IMR-90 (cell line): Measurements from ENCODE around the gene PLXND1. TPM values are rescaled to one million over a fixed set of nuclear protein-coding genes. Genes with fewer than 3 reads are reported as not detected.
A peak's percentile ranks its signal among the peaks of the same experiment; 100 is the strongest.

Experiments
- ATAC-seq: fragments of 200-7000 bp; cut with Tn5 transposase; 2 replicates; pipeline ENCODE4 v1.9.1; 2020; ENCODE audit warnings: low read depth, mild to moderate bottlenecking, moderate library complexity
- BruUV-seq: library from RNA; stranded (reverse); fragments of 400-500 nt; replicated peaks from 2 replicates; lab custom pipeline; 2021; lab: Mats Ljungman, UMichigan
- CTCF ChIA-PET: fragments of 300-600 bp; formaldehyde crosslinking; extraction: SDS; loops from one replicate; lab custom pipeline; 2021; ENCODE audit warnings: antibody characterized with exemption; lab: Yijun Ruan, JAX
- POLR2A ChIA-PET: fragments of 300-600 bp; sonication (Branson Sonifier 250); formaldehyde crosslinking; loops from one replicate; lab custom pipeline; 2022; ENCODE audit warnings: antibody characterized with exemption; ENCODE audit not compliant: unreplicated experiment; lab: Charles Lee
- DNase-seq: peaks from one replicate; pipeline ENCODE4 v3.0.0; 2013
- H2AFZ ChIP-seq: replicated peaks from 2 replicates; pipeline ENCODE3; 2013; ENCODE audit warnings: low read length, mild to moderate bottlenecking; ENCODE audit not compliant: poor library complexity
- H2AK5ac ChIP-seq: 2 replicates; pipeline ENCODE4 v1.6.1; 2013; ENCODE audit warnings: low read depth, low read length, inconsistent platforms
- H2AK9ac ChIP-seq: replicated peaks from 2 replicates; pipeline ENCODE3; 2013; ENCODE audit warnings: mild to moderate bottlenecking, low read depth, low read length, moderate library complexity; ENCODE audit not compliant: poor library complexity
- H2BK120ac ChIP-seq: 2 replicates; pipeline ENCODE4 v1.6.1; 2013; ENCODE audit warnings: low read depth, low read length, inconsistent platforms
- H2BK15ac ChIP-seq: 3 replicates; pipeline ENCODE4 v1.6.1; 2013; ENCODE audit warnings: low read depth, low read length, inconsistent platforms
- H2BK20ac ChIP-seq: 2 replicates; pipeline ENCODE4 v1.6.1; 2013; ENCODE audit warnings: low read depth, mild to moderate bottlenecking, inconsistent platforms, low read length, moderate library complexity
- H2BK5ac ChIP-seq: 2 replicates; pipeline ENCODE4 v1.6.1; 2013; ENCODE audit warnings: mild to moderate bottlenecking, low read depth, low read length, inconsistent platforms; ENCODE audit not compliant: poor library complexity, severe bottlenecking
- H3K14ac ChIP-seq: replicated peaks from 2 replicates; pipeline ENCODE4 v1.6.1; 2013; ENCODE audit warnings: low read depth, low read length, inconsistent platforms
- H3K18ac ChIP-seq: 2 replicates; pipeline ENCODE4 v1.6.1; 2013; ENCODE audit warnings: low read depth, low read length, control low read depth
- H3K23ac ChIP-seq: 2 replicates; pipeline ENCODE4 v1.6.1; 2013; ENCODE audit warnings: low read depth, low read length, inconsistent platforms
- H3K27ac ChIP-seq: 2 replicates; pipeline ENCODE4 v1.5.1; 2013; ENCODE audit warnings: mild to moderate bottlenecking, control low read depth, low read length; ENCODE audit not compliant: insufficient read depth
- H3K27me3 ChIP-seq: 2 replicates; pipeline ENCODE4 v1.6.1; 2013; ENCODE audit warnings: low read length; ENCODE audit not compliant: control insufficient read depth, insufficient read depth
- H3K36me3 ChIP-seq: 2 replicates; pipeline ENCODE4 v1.6.1; 2013; ENCODE audit warnings: low read length, mixed read lengths; ENCODE audit not compliant: control insufficient read depth, insufficient read depth
- H3K4ac ChIP-seq: 2 replicates; pipeline ENCODE4 v1.6.1; 2013; ENCODE audit warnings: low read depth, low read length, inconsistent platforms
- H3K4me1 ChIP-seq: 2 replicates; pipeline ENCODE4 v1.6.1; 2013; ENCODE audit warnings: low read length, mixed read lengths; ENCODE audit not compliant: control insufficient read depth, insufficient read depth
- H3K4me2 ChIP-seq: 2 replicates; pipeline ENCODE4 v1.6.1; 2013; ENCODE audit warnings: low read depth, mild to moderate bottlenecking, control low read depth, low read length, moderate library complexity
- H3K4me3 ChIP-seq: 2 replicates; pipeline ENCODE4 v1.5.1; 2013; ENCODE audit warnings: low read depth, mild to moderate bottlenecking, control low read depth, low read length, moderate library complexity; ENCODE audit not compliant: insufficient read depth
- H3K56ac ChIP-seq: 2 replicates; pipeline ENCODE4 v1.6.1; 2013; ENCODE audit warnings: low read length, inconsistent platforms; ENCODE audit not compliant: insufficient read depth; ENCODE audit errors: extremely low read depth
- H3K79me1 ChIP-seq, 2 experiments: 2 replicates each; pipeline ENCODE4 v1.6.1; 2013; ENCODE audit warnings: low read length in 2 of 2, inconsistent platforms in 1 of 2, low read depth in 1 of 2
- H3K9ac ChIP-seq: 2 replicates; pipeline ENCODE4 v1.6.1; 2013; ENCODE audit warnings: low read depth, low read length, control low read depth
- H3K9me1 ChIP-seq: 2 replicates; pipeline ENCODE4 v1.6.1; 2013; ENCODE audit warnings: low read length, inconsistent platforms; ENCODE audit not compliant: insufficient read depth
- H3K9me3 ChIP-seq: 2 replicates; pipeline ENCODE4 v1.6.1; 2013; ENCODE audit warnings: low read length; ENCODE audit not compliant: control insufficient read depth, insufficient read depth
- H4K20me1 ChIP-seq: 2 replicates; pipeline ENCODE4 v1.6.1; 2013; ENCODE audit warnings: low read length, inconsistent platforms; ENCODE audit not compliant: insufficient read depth
- H4K5ac ChIP-seq: 2 replicates; pipeline ENCODE4 v1.6.1; 2013; ENCODE audit warnings: mild to moderate bottlenecking, low read depth, low read length, control low read depth
- H4K8ac ChIP-seq, 2 experiments: 2 replicates each; pipeline ENCODE4 v1.6.1; 2013; ENCODE audit warnings: low read depth in 2 of 2, low read length in 2 of 2, control low read depth in 1 of 2, inconsistent platforms in 1 of 2
- H4K91ac ChIP-seq: 2 replicates; pipeline ENCODE4 v1.6.1; 2013; ENCODE audit warnings: low read depth, low read length, inconsistent platforms; ENCODE audit not compliant: insufficient read depth
- BHLHE40 ChIP-seq: fragments of 150-350 bp; IDR thresholded peaks from 2 replicates; pipeline ENCODE4 v1.6.1; 2016; ENCODE audit warnings: mild to moderate bottlenecking, low read depth, low read length
- CEBPB ChIP-seq: IDR thresholded peaks from 2 replicates; pipeline ENCODE4 v1.6.1; 2012; ENCODE audit warnings: low read depth, low read length, improper control_type of control experiment
- CHD1 ChIP-seq: IDR thresholded peaks from 2 replicates; pipeline ENCODE4 v1.6.1; 2012; ENCODE audit warnings: low read depth, low read length, improper control_type of control experiment
- CTCF ChIP-seq: conservative IDR thresholded peaks from 2 replicates; pipeline ENCODE4 v1.5.1; 2012; ENCODE audit warnings: mild to moderate bottlenecking, low read depth, low read length, improper control_type of control experiment
- MAFK ChIP-seq: IDR thresholded peaks from 2 replicates; pipeline ENCODE4 v1.6.1; 2012; ENCODE audit warnings: low read depth, low read length, improper control_type of control experiment
- MAZ ChIP-seq: IDR thresholded peaks from 2 replicates; pipeline ENCODE4 v1.6.1; 2012; ENCODE audit warnings: low read depth, mild to moderate bottlenecking, low read length, improper control_type of control experiment, moderate library complexity, borderline replicate concordance
- MXI1 ChIP-seq: IDR thresholded peaks from 2 replicates; pipeline ENCODE4 v1.6.1; 2012; ENCODE audit warnings: low read depth, mild to moderate bottlenecking, low read length, moderate library complexity, borderline replicate concordance
- NFE2L2 ChIP-seq: fragments of 150-350 bp; IDR thresholded peaks from 2 replicates; pipeline ENCODE4 v1.6.1; 2016; ENCODE audit warnings: low read depth, mild to moderate bottlenecking, low read length
- POLR2A ChIP-seq: IDR thresholded peaks from 2 replicates; pipeline ENCODE4 v1.6.1; 2012; ENCODE audit warnings: mild to moderate bottlenecking, low read depth, low read length
- RAD21 ChIP-seq: IDR thresholded peaks from 2 replicates; pipeline ENCODE4 v1.6.1; 2012; ENCODE audit warnings: low read length, improper control_type of control experiment
- RFX5 ChIP-seq: IDR thresholded peaks from 2 replicates; pipeline ENCODE4 v1.8.0; 2012; ENCODE audit warnings: low read depth, mild to moderate bottlenecking, low read length, moderate library complexity
- SMC3 ChIP-seq: fragments of 150-350 bp; IDR thresholded peaks from 2 replicates; pipeline ENCODE4 v1.6.1; 2016; ENCODE audit warnings: low read depth, mild to moderate bottlenecking, antibody characterized with exemption, low read length, moderate library complexity
- USF2 ChIP-seq: fragments of 150-350 bp; IDR thresholded peaks from 2 replicates; pipeline ENCODE4 v1.6.1; 2017; ENCODE audit warnings: mild to moderate bottlenecking, antibody characterized with exemption, low read length, low read depth
- WGBS, 2 experiments: methylation state at CpG; one replicate each; pipeline versions ENCODE4 v1.1.5 to v1.1.7; 2013; ENCODE audit warnings: missing lambda C conversion rate in 2 of 2; ENCODE audit not compliant: insufficient read length in 1 of 2; ENCODE audit errors: extremely low coverage in 2 of 2; 5-methylcytosine and 5-hydroxymethylcytosine counted together
- dilution Hi-C: fragments of 300-500 bp; cut with HindIII; formaldehyde crosslinking; loops from one replicate; pipeline ENCODE4 v1.14.3; 2018; ENCODE audit warnings: low sequenced_read_pairs; ENCODE audit not compliant: unreplicated experiment
- in situ Hi-C: fragments of 300-500 bp; cut with MboI; formaldehyde crosslinking; loops from 3 replicates; pipeline ENCODE4 v1.14.3; 2019; ENCODE audit warnings: low sequenced_read_pairs, inconsistent platforms, mixed read lengths
- intact Hi-C: fragments of 100-400 bp; cut with micrococcal nuclease; formaldehyde crosslinking; loops from 2 replicates; pipeline ENCODE4 v1.10.0; 2022
- polyA plus RNA-seq, 3 experiments: library from polyadenylated mRNA; depleted of rRNA; stranded (reverse); fragments of >200 nt; gene quantifications; 2 replicates each; pipeline ENCODE4 v1.2.3, GENCODE V29; 2012; ENCODE audit warnings: low replicate concordance in 1 of 3
- total RNA-seq: library from RNA; depleted of rRNA; stranded (reverse); fragments of >200 nt; gene quantifications from 2 replicates; pipeline ENCODE4 v1.2.3, GENCODE V29; 2012

Gene PLXND1
- total and polyA plus RNA-seq, 2 of the 4 experiments (the other 2 are of a cell fraction) = 19.2 to 67.1 TPM

- Histone ChIP-seq H4K20me1 (no peaks in the 10 kb centered on the region), H2BK20ac (no peak overlapping the region), H4K8ac (no peak overlapping the region), H3K9me1 (no peaks in the 10 kb centered on the region), H3K79me1 (no peaks in the 10 kb centered on the region; a peak in 3 of 4 replicates), H3K4ac (no peak overlapping the region), H2BK15ac (no peak overlapping the region), H3K27ac (no peak overlapping the region), H3K56ac (no peak overlapping the region), H3K23ac (no peak overlapping the region), H3K27me3 (no peaks in the 10 kb centered on the region), H4K91ac (no peak overlapping the region), H3K9me3 (no peaks in the 10 kb centered on the region), H3K4me1 (peaks cover 4% of the 10 kb centered on the region; the same call in 1 of the 2 replicates), H2AK5ac (no peak overlapping the region), H2AK9ac (no peak overlapping the region), H3K14ac (no peak overlapping the region), H3K4me2 (no peak overlapping the region), H3K36me3 (peaks cover 32% of the 10 kb centered on the region), H2BK5ac (no peak overlapping the region), H2BK120ac (no peak overlapping the region), H3K18ac (no peak overlapping the region), H2AFZ (no peak overlapping the region), H4K5ac (no peak overlapping the region), H3K4me3 (no peak overlapping the region), H3K9ac (no peak overlapping the region)
- no peak for TF ChIP-seq SMC3
- TF ChIP-seq USF2 = no peak
- no peak for TF ChIP-seq CTCF
- TF ChIP-seq MAFK = no peak
- no peak for TF ChIP-seq CEBPB
- TF ChIP-seq RAD21 = no peak
- no peak for TF ChIP-seq BHLHE40
- no peak for TF ChIP-seq POLR2A
- no peak for TF ChIP-seq CHD1
- TF ChIP-seq MAZ = no peak
- no peak for TF ChIP-seq RFX5
- no peak for TF ChIP-seq NFE2L2
- no peak for TF ChIP-seq MXI1
- ChIA-PET CTCF (interaction anchor here (0.6 kb wide), 1 partner anchor 30 kb away, joined by 3 read pairs; no protein-coding TSS in a partner anchor), POLR2A (no interaction called here)
- WGBS, 2 experiments = 93% methylated on average over 3 of the region's 18 CpGs; no CpG with 5 or more reads in 1 of the 2 experiments
- ATAC-seq (peak; percentile 39), DNase-seq (no peak)
- in situ Hi-C loops = no loop called here
- dilution Hi-C loops = no loop called here
- intact Hi-C loops = no loop called here
- BruUV-seq = no TSS peak
Measured at GRCh38 chr3:129576514-129577352, 29.7 kb downstream of the PLXND1 start.
